GM13977 (cell line): Measurements from ENCODE around the gene ANTXR2.

Experiments
- DNase-seq: peaks from one replicate; pipeline ENCODE4 v3.0.0; 2012; ENCODE audit warnings: low spot score
- CTCF ChIP-seq: IDR thresholded peaks from 2 replicates; pipeline ENCODE4 v1.5.1; 2012; ENCODE audit warnings: mild to moderate bottlenecking, control low read depth; ENCODE audit not compliant: insufficient read depth; ENCODE audit errors: extremely low read depth, missing control alignments
- in situ Hi-C: fragments of 300-500 bp; cut with MboI; formaldehyde crosslinking; loops from one replicate; pipeline ENCODE4 v1.12.0; 2022; ENCODE audit warnings: low sequenced_read_pairs, low pct_unique_long_range_greater_than_20kb, mixed read lengths, inconsistent platforms; ENCODE audit not compliant: unreplicated experiment

ANTXR2 gene

GRCh38 chr4:80045786-80046185 lies 27.2 kb downstream of the ANTXR2 start:
- in situ Hi-C loops: no loop called here
- DNase-seq: no peak
- TF ChIP-seq CTCF: no peak

- TF ChIP-seq CTCF: no peak
- DNase-seq: no peak
- in situ Hi-C loops: no loop called here
Observed at GRCh38 chr4:80043541-80043940, 29.5 kb downstream of the ANTXR2 start.

- TF ChIP-seq CTCF: no peak
- in situ Hi-C loops: no loop called here
- DNase-seq: no peak
Observed at GRCh38 chr4:80042821-80043220, 30.2 kb downstream of the ANTXR2 start.

GRCh38 chr4:80037864-80038263 lies 35.2 kb downstream of the ANTXR2 start:
- no peak for DNase-seq
- no peak for TF ChIP-seq CTCF

GRCh38 chr4:80036949-80037685 lies 35.9 kb downstream of the ANTXR2 start:
- in situ Hi-C loops: no loop called here
- TF ChIP-seq CTCF: no peak
- no peak for DNase-seq

More at GRCh38 chr4:80037864-80038263, 35.2 kb downstream of the ANTXR2 start:
- in situ Hi-C loops: no loop called here

- in situ Hi-C loops: no loop called here
- TF ChIP-seq CTCF: no peak
- no peak for DNase-seq
Observed at GRCh38 chr4:80036306-80036705, 36.7 kb downstream of the ANTXR2 start.

GRCh38 chr4:80035336-80035735 lies 37.7 kb downstream of the ANTXR2 start:
- TF ChIP-seq CTCF: no peak
- in situ Hi-C loops: no loop called here
- no peak for DNase-seq
